ENCODE measurements around the gene ZNF557.
"Not testable (repeated sequence)": the region's sequence is repeated elsewhere in the genome, so short reads cannot be mapped to it uniquely, and the experiment has no call there.

DNA sequence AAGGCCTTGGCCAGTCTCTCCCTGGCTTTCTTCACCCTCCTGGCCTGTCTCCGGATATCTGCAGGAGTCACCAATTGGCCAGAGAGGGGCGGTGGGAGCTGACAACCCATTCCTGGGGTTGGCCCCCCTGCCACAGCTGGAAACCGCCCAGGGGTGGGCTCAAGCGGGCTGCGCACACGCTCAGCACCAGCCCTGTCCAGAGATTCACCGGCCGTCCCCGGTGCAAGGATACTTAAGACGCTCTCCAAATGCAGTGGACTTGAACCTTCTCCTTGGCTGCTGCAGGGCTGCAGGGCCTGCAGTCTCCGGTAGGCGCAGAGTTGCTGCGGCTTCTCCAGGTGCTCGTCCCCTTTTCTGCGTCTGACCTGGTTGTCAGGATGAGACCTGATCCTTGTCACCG is 13.1 kb upstream of the ZNF557 start:
- not testable (repeated sequence) for TF ChIP-seq EZH2, EZH2phosphoT487 (IDR thresholded peaks at IDR 0.05)
- TF ChIP-seq, protein P1, sequence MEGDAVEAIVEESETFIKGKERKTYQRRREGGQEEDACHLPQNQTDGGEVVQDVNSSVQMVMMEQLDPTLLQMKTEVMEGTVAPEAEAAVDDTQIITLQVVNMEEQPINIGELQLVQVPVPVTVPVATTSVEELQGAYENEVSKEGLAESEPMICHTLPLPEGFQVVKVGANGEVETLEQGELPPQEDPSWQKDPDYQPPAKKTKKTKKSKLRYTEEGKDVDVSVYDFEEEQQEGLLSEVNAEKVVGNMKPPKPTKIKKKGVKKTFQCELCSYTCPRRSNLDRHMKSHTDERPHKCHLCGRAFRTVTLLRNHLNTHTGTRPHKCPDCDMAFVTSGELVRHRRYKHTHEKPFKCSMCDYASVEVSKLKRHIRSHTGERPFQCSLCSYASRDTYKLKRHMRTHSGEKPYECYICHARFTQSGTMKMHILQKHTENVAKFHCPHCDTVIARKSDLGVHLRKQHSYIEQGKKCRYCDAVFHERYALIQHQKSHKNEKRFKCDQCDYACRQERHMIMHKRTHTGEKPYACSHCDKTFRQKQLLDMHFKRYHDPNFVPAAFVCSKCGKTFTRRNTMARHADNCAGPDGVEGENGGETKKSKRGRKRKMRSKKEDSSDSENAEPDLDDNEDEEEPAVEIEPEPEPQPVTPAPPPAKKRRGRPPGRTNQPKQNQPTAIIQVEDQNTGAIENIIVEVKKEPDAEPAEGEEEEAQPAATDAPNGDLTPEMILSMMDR (IDR thresholded peaks at IDR 0.05) = not testable (repeated sequence)

Measured in neural progenitor cell (in vitro differentiated cells).